SK-N-SH (cell line): ENCODE data around the gene PRL.

Source experiments
- CTCF ChIP-seq: fragments of 200-600 bp; sonication (generic); IDR thresholded peaks from 2 replicates; pipeline ENCODE4 v1.6.1; 2017; ENCODE audit warnings: antibody characterized with exemption, mild to moderate bottlenecking, moderate library complexity
- EZH2phosphoT487 ChIP-seq: fragments of 200-600 bp; sonication (generic); IDR thresholded peaks from 2 replicates; pipeline ENCODE4 v1.6.1; 2017; ENCODE audit warnings: low read depth, mixed run types, mild to moderate bottlenecking, antibody characterized with exemption, moderate library complexity, borderline replicate concordance
- FOSL2 ChIP-seq: IDR thresholded peaks from 2 replicates; pipeline ENCODE4 v1.4.0; 2012; ENCODE audit warnings: low read depth, mild to moderate bottlenecking, moderate library complexity, borderline replicate concordance
- JUND ChIP-seq: IDR thresholded peaks from 2 replicates; pipeline ENCODE4 v1.4.0; 2012
- NFIC ChIP-seq: IDR thresholded peaks from 2 replicates; pipeline ENCODE4 v1.4.0; 2012; ENCODE audit warnings: borderline replicate concordance
- NRF1 ChIP-seq: IDR thresholded peaks from 2 replicates; pipeline ENCODE4 v1.6.1; 2012; ENCODE audit warnings: low read depth, mild to moderate bottlenecking, low read length
- POLR2AphosphoS5 ChIP-seq: IDR thresholded peaks from 2 replicates; pipeline ENCODE4 v1.6.1; 2012; ENCODE audit warnings: low read depth, low read length
- RCOR1 ChIP-seq: fragments of 150-350 bp; IDR thresholded peaks from 2 replicates; pipeline ENCODE4 v1.6.1; 2017; ENCODE audit warnings: antibody characterized with exemption, low read length
- REST ChIP-seq: IDR thresholded peaks from 2 replicates; pipeline ENCODE4 v1.6.1; 2012; ENCODE audit warnings: mild to moderate bottlenecking, low read depth, low read length, moderate library complexity
- TCF12 ChIP-seq: IDR thresholded peaks from 2 replicates; pipeline ENCODE4 v1.4.0; 2012
- YY1 ChIP-seq: IDR thresholded peaks from 2 replicates; pipeline ENCODE4 v1.4.0; 2012; ENCODE audit warnings: low read depth, mild to moderate bottlenecking

- TF ChIP-seq RCOR1 (no peak), NFIC (no peak), JUND (no peak), NRF1 (no peak), YY1 (no peak), REST (no peak), CTCF (no peak), POLR2AphosphoS5 (no peak), TCF12 (peak; percentile 67), FOSL2 (no peak), EZH2phosphoT487 (no peak)
Observed at GRCh38 chr6:22328474-22328873, 31.6 kb upstream of the PRL start.
